KBM-7 (cell line): ENCODE measurements around the gene PRRT1.

Experiments used
- DNase-seq: peaks from one replicate; pipeline ENCODE4 v3.0.0-alpha.2; 2015
- in situ Hi-C: fragments of 300-500 bp; cut with MboI; formaldehyde crosslinking; loops from 2 replicates; pipeline ENCODE4 v1.14.3; 2020; ENCODE audit warnings: low sequenced_read_pairs, low pct_unique_long_range_greater_than_20kb, mixed read lengths

PRRT1 gene

DNA sequence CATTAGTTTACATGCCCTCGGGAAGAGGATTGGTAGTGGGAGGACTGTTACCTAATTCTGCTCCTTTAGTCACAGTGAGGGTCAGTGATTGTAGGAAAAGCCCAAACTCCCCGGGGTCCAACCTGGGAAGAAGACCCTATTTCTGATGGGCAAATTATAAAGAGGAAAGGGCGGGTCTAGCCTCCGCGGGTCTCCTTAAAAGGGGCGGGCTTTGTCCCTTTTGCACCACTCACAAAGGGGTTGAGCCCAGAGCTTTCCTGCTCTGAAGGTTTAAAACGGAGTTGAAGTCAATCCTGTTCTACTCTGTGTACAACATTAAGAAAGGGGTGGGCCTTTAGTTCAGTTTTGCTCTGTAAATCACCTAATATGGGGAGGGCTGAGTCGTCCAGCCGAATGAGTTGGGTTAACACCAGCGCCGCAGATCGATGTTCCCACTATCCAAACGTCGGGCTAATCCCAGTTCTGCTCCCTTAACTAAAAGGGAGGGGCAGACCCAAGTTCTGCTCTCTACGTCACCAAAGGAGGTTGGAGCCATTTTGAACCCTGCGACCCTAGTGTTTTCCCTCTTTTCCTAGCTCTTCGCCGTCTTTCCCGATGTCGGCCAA, 25.5 kb upstream of the PRRT1 start:
- no peak for DNase-seq
- in situ Hi-C loops, result no loop called here

- DNase-seq, result no peak
- in situ Hi-C loops, result no loop called here
Measured at GRCh38 chr6:32176476-32177182, 24.9 kb upstream of the PRRT1 start.

DNA sequence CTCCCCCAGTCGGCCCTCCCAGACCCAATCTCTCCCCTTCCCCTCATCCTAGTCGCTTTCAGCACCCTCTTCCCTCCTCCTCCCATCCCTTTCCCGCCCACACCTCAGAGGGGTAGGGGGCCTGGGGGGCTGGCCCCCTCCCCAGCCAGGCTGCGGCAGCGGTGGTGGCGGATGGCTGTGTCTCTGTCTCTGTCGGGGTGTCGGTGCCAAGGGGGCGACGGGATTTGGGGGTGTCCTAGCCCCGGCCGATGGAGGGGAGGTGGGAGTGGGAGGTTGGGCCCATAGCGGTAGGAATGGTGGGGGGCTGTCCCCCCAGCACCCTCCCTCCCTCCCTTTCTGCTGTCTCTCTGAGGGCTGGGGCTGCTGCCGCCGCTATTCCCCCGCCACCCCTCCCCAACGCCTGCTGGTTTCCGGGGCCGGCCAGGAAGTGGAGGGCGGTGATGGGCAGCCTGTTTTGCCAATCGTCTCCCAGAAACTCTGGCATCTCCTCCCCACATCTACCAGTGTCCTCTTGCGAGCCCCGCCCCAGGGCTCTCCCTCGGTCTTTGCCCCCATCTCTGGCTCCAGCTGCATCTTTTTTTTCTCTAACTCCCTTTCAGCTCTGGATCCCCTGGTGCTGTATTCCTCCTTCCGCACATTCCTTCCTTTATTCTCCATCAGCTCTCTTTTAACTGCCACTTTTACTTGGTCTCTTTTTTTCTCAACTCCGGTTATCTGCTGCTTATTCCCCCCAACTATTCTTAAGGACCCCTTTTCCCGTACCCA, 24.2 kb upstream of the PRRT1 start, which contains the start of gene AGPAT1:
Gene AGPAT1 (minus strand): TSS at position 374 of the 765 bp plus-strand sequence. CDS start 4,588 bp downstream, outside the sequence.
- peak; percentile 98 for DNase-seq
- in situ Hi-C loops, result no loop called here

GRCh38 chr6:32175322-32175710, 23.6 kb upstream of the PRRT1 start:
- no peak for DNase-seq

DNA sequence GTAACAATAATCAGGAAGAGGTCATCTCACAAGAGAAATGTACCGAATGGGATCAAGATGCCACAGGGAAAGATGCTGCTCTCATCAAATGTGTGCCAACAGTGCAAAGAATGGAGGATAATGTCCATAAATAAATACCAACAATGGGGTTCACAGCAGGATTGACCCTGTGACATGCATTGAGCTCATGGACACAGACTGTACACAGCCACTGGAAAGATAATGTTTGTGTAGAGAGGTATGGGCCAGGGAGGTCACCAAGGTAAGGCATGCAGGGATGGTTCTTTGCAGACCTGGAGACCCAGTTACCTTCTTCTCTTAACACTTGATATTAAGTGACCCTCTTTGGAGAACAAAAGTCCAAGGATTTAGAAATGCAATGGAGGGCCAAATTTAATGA, 22.7 kb upstream of the PRRT1 start:
- no peak for DNase-seq
- in situ Hi-C loops, result no loop called here

More at GRCh38 chr6:32175322-32175710, 23.6 kb upstream of the PRRT1 start:
- in situ Hi-C loops, result no loop called here

GRCh38 chr6:32173051-32173727, 21.4 kb upstream of the PRRT1 start:
- in situ Hi-C loops, result no loop called here
- no peak for DNase-seq

- in situ Hi-C loops, result no loop called here
- DNase-seq, result no peak
Measured at GRCh38 chr6:32171234-32171633, 19.5 kb upstream of the PRRT1 start.

- DNase-seq, result no peak
- in situ Hi-C loops, result no loop called here
Measured at GRCh38 chr6:32170294-32170693, 18.6 kb upstream of the PRRT1 start.

- in situ Hi-C loops, result no loop called here
- DNase-seq, result no peak
Measured at GRCh38 chr6:32168807-32169591, 17.3 kb upstream of the PRRT1 start.

DNA sequence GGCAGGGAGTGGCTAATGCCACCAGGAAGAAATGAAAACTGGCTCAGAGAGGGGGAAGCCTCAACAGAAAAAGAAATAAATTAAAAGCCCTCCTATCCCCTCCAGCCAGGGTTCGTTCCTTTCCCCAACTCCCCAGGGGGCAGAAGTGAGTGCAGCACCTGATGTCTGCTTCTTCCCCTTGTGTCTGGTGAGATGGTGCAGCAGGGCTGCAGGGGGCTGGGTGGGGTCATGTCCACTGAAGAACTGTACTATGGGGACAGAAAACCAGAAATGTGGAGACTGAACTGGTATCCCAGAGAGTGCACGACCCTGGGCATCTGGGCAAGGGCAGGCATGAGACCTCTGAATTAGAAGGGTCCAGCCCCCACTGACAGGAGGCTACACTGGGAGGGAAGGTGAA, 16.6 kb upstream of the PRRT1 start:
- in situ Hi-C loops, result no loop called here
- no peak for DNase-seq

GRCh38 chr6:32167761-32168262, 16.1 kb upstream of the PRRT1 start:
- no peak for DNase-seq
- in situ Hi-C loops, result no loop called here

GRCh38 chr6:32167154-32167760, 15.5 kb upstream of the PRRT1 start:
- in situ Hi-C loops, result no loop called here
- no peak for DNase-seq

GRCh38 chr6:32166411-32167061, 14.8 kb upstream of the PRRT1 start:
- in situ Hi-C loops, result no loop called here
- DNase-seq, result no peak

DNA sequence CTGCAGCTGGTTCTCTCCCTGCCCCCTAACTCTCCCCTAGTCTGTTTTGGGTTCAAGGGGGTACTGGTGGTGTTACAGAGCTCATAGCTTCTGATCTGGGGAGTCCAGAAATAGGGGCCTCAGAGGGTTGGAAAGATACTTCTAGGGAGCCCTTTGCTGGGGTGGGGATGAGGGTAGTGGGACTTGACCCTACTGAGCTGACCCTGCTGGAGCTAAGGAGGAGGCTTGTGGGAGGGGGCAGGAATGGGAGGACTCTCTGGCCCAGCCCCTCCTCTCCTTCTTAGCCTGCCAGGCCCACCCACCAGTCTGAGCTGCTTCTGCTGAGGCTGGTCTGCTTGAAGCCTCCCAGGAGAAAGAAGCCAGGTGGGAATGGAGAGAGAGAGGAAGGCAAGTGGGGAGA, 12.6 kb upstream of the PRRT1 start, which contains the start of gene EGFL8:
Gene EGFL8 (plus strand): TSS at position 301 of the 400 bp plus-strand sequence. CDS start 1,571 bp downstream, outside the sequence.
- DNase-seq, result no peak
- in situ Hi-C loops, result no loop called here

DNA sequence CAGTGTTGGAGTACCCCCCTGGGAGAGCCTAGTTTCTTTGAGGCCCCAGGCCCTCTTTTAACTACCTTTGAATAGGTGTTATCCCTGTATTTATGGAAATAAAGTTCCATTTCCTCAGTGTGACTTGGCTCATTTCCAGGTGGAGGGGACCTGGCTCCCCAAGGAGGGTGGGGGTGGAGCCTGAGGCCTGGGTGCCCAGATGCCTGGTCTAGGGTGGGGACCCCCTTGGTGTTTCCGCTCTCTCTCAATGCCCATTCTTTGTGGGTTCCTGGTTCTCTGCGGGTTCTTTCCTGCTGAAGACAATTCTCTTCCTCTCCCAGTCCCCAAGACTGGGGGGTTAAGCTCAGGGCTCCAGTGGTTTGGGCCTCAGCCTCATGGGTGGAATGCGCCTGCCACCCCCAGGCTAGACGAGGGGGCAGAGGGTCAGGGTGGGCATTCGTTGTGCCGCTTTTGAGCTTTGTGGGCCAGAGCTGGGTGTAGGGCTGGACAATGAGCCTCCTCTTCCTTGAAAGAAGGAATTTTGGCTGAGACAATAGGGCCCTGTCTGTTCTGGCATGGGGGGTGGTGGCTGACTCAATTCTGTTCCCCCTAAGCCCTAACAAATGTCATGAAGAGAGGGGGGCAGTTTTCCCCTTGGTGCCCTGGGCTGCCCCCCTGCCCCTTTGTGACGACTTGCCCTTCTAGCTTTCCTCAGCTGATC, 12.0 kb upstream of the PRRT1 start:
- no peak for DNase-seq
- in situ Hi-C loops, result no loop called here

GRCh38 chr6:32158052-32158451, 6.3 kb upstream of the PRRT1 start:
- in situ Hi-C loops, result no loop called here
- DNase-seq, result no peak

- in situ Hi-C loops, result no loop called here
- no peak for DNase-seq
Measured at GRCh38 chr6:32156891-32157290, 5.2 kb upstream of the PRRT1 start.
